Left lung (tissue), 10 donors: Measurements from ENCODE around the gene GPR156. TPM values are rescaled to one million over a fixed set of nuclear protein-coding genes. Genes with fewer than 3 reads are reported as not detected.

ENCODE experiments used
- ATAC-seq: fragments of 200-7000 bp; cut with Tn5 transposase; one replicate; pipeline ENCODE4 v1.9.1; 2020; ENCODE audit warnings: moderate library complexity
- DNase-seq, 4 donors: peaks; one replicate each; pipeline ENCODE4 v3.0.0-alpha.2; 2013 to 2020
- H3K27ac ChIP-seq, 2 donors: fragments of 200-600 bp; sonication (generic) in 1 of 2; one replicate each; pipeline versions ENCODE4 v1.5.0 to v1.8.0; 2020 to 2021
- H3K27me3 ChIP-seq, 2 donors: fragments of 200-600 bp; sonication (generic) in 1 of 2; one replicate each; pipeline versions ENCODE4 v1.5.0 to v1.8.0; 2020 to 2021
- H3K36me3 ChIP-seq, 2 donors: fragments of 200-600 bp; sonication (generic) in 1 of 2; one replicate each; pipeline versions ENCODE4 v1.5.0 to v1.8.0; 2020 to 2021
- H3K4me1 ChIP-seq, 2 donors: fragments of 200-600 bp; one replicate each; pipeline ENCODE4 v1.8.0; 2021
- H3K4me3 ChIP-seq, 2 donors: fragments of 200-600 bp; sonication (generic) in 1 of 2; one replicate each; pipeline versions ENCODE4 v1.5.0 to v1.8.0; 2020 to 2021; ENCODE audit warnings: mild to moderate bottlenecking in 1 of 2
- H3K9me3 ChIP-seq, 2 donors: fragments of 200-600 bp; sonication (generic) in 1 of 2; one replicate each; pipeline versions ENCODE4 v1.5.0 to v1.8.0; 2020 to 2021
- intact Hi-C, 2 donors: fragments of 100-400 bp; cut with DNase I; formaldehyde crosslinking; loops; one replicate each; pipeline versions ENCODE4 v1.11.2 to v1.14.2; 2022
- polyA plus RNA-seq, 6 donors: library from polyadenylated mRNA; unstranded; fragments of 120-200 nt; gene quantifications; one replicate each; pipeline ENCODE4 v1.2.1, GENCODE V29; 2013; ENCODE audit not compliant: insufficient read length in 6 of 6
- total RNA-seq, 2 donors: library from RNA; stranded (reverse); fragmentation: NEBNext Ultra II Directional; extraction: Animal tissue kit (Norgen Biotek cat#: 25700); gene quantifications; one replicate each; pipeline ENCODE4 v1.2.1, GENCODE V29; 2021
- TF ChIP-seq, protein P1 (sequence below), 2 donors: fragments of 200-600 bp; sonication (generic) in 1 of 2; IDR thresholded peaks; one replicate each; pipeline versions ENCODE4 v1.5.0 to v1.8.0; 2021; ENCODE audit warnings: antibody characterized with exemption in 2 of 2
- donor health status: DM: no; HTN: yes; CAD: no.
- donor health status: DM: no; HTN: no; CAD: no.

The GPR156 gene
- total and polyA plus RNA-seq, 8 donors: 0.34 to 3.2 (median 2.0) TPM

DNA sequence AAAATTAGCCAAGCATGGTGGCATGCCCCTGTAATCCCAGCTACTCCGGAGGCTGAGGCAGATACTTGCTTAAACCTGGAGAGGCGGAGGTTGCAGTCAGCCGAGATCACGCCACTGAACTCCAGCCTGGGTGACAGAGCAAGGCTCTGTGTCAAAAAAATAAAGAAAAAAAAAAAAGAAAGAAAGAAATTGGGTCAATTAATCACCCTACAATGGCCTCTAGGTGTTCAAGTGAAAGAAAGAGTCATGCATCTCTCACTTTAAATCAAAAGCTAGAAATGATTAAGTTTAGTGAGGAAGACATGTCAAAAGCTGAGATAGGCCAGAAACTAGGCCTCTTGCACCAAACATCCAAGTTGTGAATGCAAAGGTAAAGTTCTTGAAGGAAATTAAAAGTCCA lies 145.9 kb downstream of the GPR156 start:
- no peak for ATAC-seq

DNA sequence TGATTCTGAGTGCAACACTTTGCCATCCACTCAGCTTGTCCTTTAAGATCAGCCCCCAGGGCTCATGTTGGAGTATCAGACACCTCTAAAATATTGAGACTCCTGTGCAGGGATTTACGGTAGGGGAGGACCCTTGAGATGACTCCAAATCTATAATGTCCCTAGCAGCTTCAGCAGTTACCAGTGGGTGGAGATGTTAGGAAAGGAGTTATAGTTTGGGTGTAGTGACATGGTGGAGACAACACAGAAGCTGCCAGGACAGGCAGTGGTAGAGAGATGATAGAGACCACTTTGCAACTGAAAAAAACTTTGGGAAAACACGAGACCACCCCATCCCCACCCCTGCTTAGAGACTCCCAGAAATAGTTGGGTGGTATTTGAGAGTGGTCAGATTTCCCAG lies 147.5 kb downstream of the GPR156 start:
- no peaks in the 10 kb centered on the region for H3K36me3 ChIP-seq
- no peaks in the 10 kb centered on the region for H3K27me3 ChIP-seq
- TF ChIP-seq, protein P1, sequence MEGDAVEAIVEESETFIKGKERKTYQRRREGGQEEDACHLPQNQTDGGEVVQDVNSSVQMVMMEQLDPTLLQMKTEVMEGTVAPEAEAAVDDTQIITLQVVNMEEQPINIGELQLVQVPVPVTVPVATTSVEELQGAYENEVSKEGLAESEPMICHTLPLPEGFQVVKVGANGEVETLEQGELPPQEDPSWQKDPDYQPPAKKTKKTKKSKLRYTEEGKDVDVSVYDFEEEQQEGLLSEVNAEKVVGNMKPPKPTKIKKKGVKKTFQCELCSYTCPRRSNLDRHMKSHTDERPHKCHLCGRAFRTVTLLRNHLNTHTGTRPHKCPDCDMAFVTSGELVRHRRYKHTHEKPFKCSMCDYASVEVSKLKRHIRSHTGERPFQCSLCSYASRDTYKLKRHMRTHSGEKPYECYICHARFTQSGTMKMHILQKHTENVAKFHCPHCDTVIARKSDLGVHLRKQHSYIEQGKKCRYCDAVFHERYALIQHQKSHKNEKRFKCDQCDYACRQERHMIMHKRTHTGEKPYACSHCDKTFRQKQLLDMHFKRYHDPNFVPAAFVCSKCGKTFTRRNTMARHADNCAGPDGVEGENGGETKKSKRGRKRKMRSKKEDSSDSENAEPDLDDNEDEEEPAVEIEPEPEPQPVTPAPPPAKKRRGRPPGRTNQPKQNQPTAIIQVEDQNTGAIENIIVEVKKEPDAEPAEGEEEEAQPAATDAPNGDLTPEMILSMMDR (IDR thresholded peaks at IDR 0.05): no peak
- no peaks in the 10 kb centered on the region for H3K4me1 ChIP-seq
- no peak overlapping the region for H3K27ac ChIP-seq
- H3K9me3 ChIP-seq: no peaks in the 10 kb centered on the region
- no peak for ATAC-seq
- H3K4me3 ChIP-seq: no peak overlapping the region
- no peak for DNase-seq
- intact Hi-C loops: no loop called here

More for the DNA sequence above, 145.9 kb downstream of the GPR156 start:
- Histone ChIP-seq H3K36me3 (no peaks in the 10 kb centered on the region), H3K27ac (no peak overlapping the region), H3K9me3 (no peaks in the 10 kb centered on the region), H3K4me3 (no peak overlapping the region), H3K4me1 (no peaks in the 10 kb centered on the region), H3K27me3 (no peaks in the 10 kb centered on the region)
- TF ChIP-seq, protein P1 (IDR thresholded peaks at IDR 0.05): no peak
- no peak for DNase-seq
- intact Hi-C loops: no loop called here

DNA sequence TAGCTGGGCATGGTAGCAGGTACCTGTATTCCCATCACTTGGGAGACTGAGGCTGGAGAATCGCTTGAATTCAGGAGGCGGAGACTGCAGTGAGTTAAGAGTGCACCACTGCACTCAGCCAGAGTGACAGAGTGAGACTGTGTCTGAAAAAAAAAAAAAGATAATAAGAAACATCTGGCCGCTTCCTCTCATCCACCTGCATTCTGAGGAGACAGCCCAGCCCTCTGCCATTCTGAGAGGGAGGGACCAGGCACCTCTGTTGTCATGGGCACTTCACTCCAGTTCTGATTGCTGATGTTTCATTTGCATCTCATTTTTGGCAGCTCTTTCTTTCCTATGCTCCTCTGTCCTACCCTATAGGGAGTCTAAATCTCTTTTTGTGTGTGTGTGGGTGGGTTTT lies 154.4 kb downstream of the GPR156 start:
- intact Hi-C loops: no loop called here

DNA sequence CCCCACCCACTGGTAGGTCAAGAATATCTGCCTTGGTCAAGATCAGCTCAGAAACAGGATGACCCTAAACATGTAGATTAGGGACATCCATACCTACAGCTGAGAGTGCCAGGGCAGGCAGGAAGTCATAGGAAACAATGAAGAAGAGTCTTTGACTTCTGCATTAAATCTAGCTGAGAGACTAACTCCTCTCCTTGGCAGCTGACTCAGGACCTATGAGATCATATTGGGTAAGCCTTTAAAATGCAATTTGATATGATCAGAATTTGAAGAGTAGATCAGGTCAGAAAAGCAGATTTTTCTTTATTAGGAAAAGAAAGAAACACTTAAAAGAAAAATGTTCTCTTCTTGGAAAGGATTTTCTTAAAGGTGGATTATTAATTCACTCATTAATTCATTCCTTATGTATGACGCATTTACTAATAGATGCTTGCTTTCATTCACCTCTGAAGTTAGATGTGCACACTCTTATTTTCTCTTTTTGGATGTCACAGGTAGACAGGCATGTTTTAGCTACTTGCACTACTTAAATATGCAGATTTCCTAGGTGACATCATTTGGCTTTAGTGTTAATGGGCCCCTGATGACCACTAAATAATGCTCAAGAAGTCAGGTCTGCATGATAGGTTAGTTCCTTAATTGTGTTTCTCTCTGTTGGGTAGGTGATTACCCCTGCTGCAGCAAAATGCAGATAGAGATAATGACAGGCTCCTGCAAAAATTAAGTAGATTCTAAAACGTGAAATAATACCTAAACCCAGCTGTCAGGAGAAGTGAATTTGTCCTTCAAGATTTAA lies 155.1 kb downstream of the GPR156 start:
- DNase-seq: no peak
- Histone ChIP-seq H3K9me3 (no peaks in the 10 kb centered on the region), H3K4me1 (no peaks in the 10 kb centered on the region), H3K27ac (no peak overlapping the region), H3K4me3 (no peak overlapping the region), H3K36me3 (no peaks in the 10 kb centered on the region), H3K27me3 (no peaks in the 10 kb centered on the region)
- intact Hi-C loops: no loop called here
- ATAC-seq: no peak
- TF ChIP-seq, protein P1 (IDR thresholded peaks at IDR 0.05): no peak

More for the DNA sequence above, 154.4 kb downstream of the GPR156 start:
- Histone ChIP-seq H3K4me1 (no peaks in the 10 kb centered on the region), H3K4me3 (no peak overlapping the region), H3K27ac (no peak overlapping the region), H3K27me3 (no peaks in the 10 kb centered on the region), H3K36me3 (no peaks in the 10 kb centered on the region), H3K9me3 (no peaks in the 10 kb centered on the region)
- TF ChIP-seq, protein P1 (IDR thresholded peaks at IDR 0.05): no peak
- DNase-seq (no peak), ATAC-seq (no peak)

DNA sequence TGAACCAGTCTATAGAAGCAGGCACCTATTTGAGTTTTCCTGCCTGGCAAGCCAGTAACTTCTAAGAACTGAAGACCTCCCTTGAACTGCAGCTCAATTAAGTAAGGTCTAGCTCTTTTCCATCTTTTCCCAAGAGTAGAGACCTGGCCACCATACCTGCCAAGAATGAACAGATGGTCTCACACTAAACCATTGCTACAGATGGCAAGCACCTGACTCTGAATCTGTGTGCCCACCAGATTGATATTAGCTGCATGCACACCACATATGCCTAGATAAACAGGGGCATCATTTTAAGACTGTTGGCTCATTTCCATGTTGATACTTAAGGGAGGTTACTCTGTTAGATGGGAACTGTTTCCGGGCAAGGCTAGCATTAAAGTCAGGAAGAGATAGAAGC lies 156.0 kb downstream of the GPR156 start:
- no peaks in the 10 kb centered on the region for H3K4me1 ChIP-seq
- H3K27me3 ChIP-seq: no peaks in the 10 kb centered on the region
- no peak overlapping the region for H3K27ac ChIP-seq
- ATAC-seq: no peak
- no peaks in the 10 kb centered on the region for H3K9me3 ChIP-seq
- H3K36me3 ChIP-seq: no peaks in the 10 kb centered on the region
- no peak overlapping the region for H3K4me3 ChIP-seq
- DNase-seq: no peak
- TF ChIP-seq, protein P1 (IDR thresholded peaks at IDR 0.05): no peak
- intact Hi-C loops: no loop called here
